GM21360 (cell line): ENCODE data around the gene RNMT.
"Not testable (repeated sequence)": the region's sequence is repeated elsewhere in the genome, so short reads cannot be mapped to it uniquely, and the experiment has no call there.

Experiments
- ATAC-seq: cut with Tn5 transposase; IDR thresholded peaks from one replicate; pipeline ENCODE4 v1.9.1; 2021; ENCODE audit warnings: mild to moderate bottlenecking, moderate library complexity; ENCODE audit not compliant: unreplicated experiment

The RNMT gene

DNA sequence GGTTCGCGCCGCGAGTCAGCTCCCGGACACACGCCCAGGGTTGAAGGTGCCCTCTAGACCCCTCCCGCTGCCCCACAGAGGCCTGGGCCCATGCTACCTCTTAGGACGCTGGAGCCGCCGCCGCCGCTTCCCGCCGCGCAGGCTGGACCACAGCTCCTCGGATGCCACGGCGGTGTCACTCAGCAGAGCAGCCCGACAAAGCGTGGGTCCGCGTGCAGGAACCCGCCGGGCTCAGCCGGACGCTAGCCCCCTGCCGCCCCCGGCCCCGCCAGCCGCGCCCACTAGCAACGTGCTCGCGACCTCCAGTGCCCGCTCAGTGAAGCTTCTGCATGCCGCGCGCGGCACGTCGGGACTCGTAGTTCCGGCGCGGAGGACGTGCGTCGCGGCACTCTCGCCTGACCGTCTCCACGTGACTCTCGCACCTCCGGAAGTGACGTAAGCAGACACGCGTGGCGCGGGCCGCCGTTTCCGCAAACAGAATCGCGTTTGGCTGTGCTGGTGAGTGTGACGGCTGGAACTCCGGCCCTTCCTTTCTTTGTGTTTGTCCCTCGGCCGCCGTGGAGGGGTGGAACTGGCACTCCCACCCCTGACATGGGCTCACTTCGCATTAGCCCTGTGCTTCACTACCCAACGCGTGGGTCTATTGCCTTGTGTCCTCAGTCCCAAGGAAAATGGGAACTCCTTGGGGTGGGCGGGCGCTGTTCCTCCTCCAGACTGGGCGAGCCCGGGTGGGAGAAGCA lies at the start of gene RNMT, which contains the start of gene FAM210A:
Gene RNMT (plus strand): TSS at position 442 of the 740 bp plus-strand sequence. CDS start 4,845 bp downstream, outside the sequence.
Gene FAM210A (minus strand): TSS at position 327 of the 740 bp plus-strand sequence. CDS start 44,481 bp downstream, outside the sequence.
- ATAC-seq, result peak; percentile 86

- not testable (repeated sequence) for ATAC-seq
These were observed 49.1 kb upstream of the RNMT start for GRCh38 chr18:13677350-13677749.

DNA sequence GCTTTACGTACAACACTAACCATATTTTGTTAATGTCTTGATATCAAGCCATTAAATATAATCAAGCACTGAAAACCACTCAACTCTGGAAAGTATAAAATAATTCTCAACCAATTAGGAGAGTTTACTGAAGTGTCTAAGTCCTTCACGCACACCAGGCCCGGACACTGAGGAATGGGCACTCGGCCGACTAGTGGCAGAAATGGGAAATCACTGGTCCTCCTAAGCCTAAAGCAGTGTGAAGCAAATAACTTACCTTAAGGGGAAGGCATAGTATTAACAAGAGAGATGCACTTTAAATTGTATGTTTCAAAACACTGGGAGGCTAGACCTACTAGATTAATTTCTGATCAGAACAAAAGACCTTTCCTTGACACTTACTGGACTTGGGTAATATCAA lies 45.9 kb upstream of the RNMT start:
- ATAC-seq, result no peak

DNA sequence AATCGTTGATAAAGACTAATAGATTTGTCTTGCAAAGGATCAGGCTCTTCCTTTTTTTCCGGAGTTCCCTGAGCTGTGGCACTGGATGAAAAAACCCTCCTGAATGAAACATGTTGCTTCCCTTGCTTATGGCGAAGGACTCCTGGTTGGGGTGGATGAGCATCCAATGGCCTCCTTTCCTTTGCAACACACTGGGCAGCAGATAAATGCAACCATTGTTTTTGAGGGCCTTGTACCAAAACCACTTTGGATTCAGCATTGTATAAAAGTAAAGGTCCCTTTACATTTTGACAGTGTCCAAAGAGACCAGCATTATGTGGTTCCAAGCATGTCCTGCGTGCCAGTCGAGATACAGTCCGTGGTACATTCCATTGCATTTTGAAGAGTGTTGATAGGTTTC lies 44.8 kb upstream of the RNMT start:
- ATAC-seq, result no peak

- no peak for ATAC-seq
These were observed 41.9 kb upstream of the RNMT start for GRCh38 chr18:13684546-13684945.

GRCh38 chr18:13688191-13689136 lies 38.0 kb upstream of the RNMT start:
- ATAC-seq, result no peak

GRCh38 chr18:13690060-13690459 lies 36.4 kb upstream of the RNMT start:
- not testable (repeated sequence) for ATAC-seq

GRCh38 chr18:13695337-13695736 lies 31.1 kb upstream of the RNMT start:
- not testable (repeated sequence) for ATAC-seq

GRCh38 chr18:13696961-13697360 lies 29.5 kb upstream of the RNMT start:
- ATAC-seq, result no peak

GRCh38 chr18:13700153-13700552 lies 26.3 kb upstream of the RNMT start:
- ATAC-seq, result no peak

- no peak for ATAC-seq
These were observed 22.6 kb upstream of the RNMT start for GRCh38 chr18:13703899-13704298.

DNA sequence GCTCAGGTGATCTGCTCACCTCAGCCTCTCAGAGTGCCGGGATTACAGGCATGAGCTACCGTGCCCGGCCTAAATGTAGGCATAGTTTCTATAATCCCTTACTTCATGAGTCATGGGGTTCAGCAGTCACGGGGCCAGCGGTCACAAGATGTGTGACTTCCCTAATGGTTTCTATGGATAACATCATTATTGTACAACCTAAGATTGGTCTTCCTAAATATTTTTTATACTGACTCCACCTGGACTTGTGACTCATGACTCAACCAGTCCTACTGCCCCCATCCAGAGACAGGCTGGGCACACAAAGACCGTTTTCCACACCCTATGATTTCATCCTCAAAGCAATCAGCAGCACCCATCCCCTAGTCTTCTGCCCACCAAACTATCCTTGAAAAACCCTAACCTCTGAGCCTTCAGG lies 16.1 kb upstream of the RNMT start:
- no peak for ATAC-seq

DNA sequence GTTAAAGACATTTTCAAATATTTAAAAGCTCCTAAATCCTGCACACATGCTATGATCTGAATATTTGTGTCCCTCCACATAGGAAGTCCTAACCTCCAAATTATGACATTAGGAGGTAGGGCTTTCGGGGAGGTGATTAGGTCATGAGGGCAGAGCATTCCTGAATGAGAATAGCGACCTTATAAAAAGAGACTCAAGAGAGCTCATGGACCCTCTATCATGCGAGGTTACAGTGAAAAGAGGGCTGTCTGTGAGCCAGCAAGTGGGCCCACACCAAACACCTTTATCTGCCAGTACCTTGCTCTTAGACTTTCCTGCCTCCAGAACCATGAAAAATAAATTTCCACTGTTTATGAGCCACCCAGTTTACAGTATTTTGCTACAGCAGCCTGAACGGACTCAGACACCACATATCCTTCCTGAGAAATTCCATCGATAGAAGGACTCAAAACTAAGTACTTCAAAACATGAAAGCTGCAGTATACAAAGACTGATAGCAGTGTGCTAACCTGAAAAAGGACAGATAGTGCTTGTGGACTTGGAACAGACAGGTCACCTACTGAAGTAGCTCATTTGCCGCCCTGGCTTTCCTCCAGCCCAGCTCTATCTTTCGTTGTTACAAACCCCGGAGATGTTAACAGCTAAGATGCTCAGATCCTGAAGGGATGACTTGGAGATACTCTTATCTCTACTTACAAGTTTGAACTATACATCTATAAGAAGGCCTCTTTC lies 13.9 kb upstream of the RNMT start:
- no peak for ATAC-seq

DNA sequence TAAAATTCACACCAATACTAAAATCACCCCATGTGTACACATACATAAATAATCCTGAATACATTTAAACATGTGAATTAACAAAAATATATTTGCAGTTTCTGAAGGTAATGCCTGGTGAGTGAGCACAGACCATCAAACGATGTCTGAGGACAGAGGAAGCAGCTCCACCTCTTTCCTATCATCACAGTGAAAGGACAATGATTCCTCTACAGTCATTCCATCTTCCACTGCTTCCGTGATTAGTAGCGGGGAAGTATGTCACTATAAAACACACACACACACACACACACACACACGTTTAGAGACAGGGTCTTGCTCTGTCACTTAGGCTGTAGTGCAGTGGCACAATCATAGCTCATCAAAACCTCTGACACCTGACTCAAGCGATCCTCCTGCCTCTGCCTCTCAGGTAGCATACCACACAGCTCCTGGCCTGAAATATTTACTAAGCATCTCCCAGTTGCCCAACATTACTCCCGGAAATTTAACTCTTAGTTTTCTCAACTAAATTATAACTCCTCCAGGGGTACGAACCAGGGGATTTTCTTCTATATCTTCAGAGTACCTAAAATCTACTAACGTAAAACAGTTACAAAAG lies 12.9 kb upstream of the RNMT start:
- no peak for ATAC-seq

- no peak for ATAC-seq
These were observed 11.1 kb upstream of the RNMT start for GRCh38 chr18:13715330-13715729.

- ATAC-seq, result no peak
These were observed 9.6 kb upstream of the RNMT start for GRCh38 chr18:13716916-13717315.

DNA sequence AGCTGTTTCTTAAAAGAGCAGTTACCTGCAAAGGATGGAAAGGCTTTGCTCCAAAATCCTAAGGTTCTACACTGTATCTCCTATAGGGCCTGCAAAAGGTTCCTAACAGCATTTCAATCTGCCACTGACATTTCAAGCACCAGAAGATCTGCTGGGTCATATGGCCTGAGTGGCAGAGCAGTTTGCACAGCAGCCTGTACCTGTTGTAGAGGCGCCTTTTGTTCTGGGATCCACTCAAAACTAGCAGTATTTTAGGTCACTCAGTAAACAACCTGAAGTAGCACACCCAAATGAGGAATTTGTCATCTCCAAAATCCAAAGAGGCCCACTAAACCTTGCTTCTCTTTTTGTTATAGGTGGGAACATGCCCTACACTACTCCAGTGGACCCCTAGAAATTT lies 6.3 kb upstream of the RNMT start:
- no peak for ATAC-seq

- no peak for ATAC-seq
These were observed 5.6 kb upstream of the RNMT start for GRCh38 chr18:13720847-13721246.

GRCh38 chr18:13725566-13726231 lies 774 bp upstream of the RNMT start:
- no peak for ATAC-seq

GRCh38 chr18:13726972-13727331 lies 479 bp downstream of the RNMT start:
- ATAC-seq, result peak; percentile 7
